GM19397 (cell line): Measurements from ENCODE around the gene ZNF70.
A peak's percentile ranks its signal among the peaks of the same experiment; 100 is the strongest.

ENCODE experiments used
- ATAC-seq: cut with Tn5 transposase; IDR thresholded peaks from one replicate; pipeline ENCODE4 v1.9.1; 2021; ENCODE audit warnings: mild to moderate bottlenecking, moderate library complexity; ENCODE audit not compliant: unreplicated experiment

The ZNF70 gene

DNA sequence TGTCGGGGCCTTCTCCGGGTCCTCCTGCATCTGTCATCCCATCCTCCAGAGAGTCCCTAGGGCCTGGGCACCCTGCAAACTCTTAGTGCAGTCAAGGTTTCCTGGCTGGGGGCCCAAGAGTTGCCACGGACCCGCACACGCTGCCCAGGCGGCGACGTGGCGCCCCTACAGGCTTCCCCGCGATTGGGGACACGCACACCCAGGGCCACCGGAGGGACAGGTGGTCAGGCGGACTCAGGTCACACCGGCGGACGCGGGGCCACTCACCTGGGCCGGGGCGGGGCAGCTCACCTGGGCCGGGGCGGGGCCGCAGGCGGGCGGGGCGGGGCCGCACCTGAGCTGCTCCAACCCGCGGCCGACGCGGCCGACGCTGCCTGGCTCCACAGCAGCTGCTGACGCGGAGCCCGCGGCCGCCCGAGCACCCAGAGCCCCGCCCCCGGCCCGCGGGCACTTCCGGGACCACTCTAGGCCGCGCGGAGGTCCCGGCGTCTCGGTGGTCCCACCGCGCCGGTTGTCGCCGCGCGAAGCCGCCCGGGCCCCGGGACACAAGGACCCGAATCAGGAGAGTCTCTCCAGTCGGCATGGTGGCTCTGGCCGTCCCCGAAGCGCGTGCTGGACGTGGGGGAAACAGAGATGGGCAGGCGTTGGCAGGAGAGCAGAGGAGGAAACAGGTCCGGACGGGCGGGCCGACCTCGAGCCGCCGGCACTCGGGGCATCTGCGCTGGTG lies at the start of gene ZNF70:
TSS of gene ZNF70 (minus strand) at position 399 of the 727 bp plus-strand sequence. CDS start 5,972 bp downstream, outside the sequence.
- ATAC-seq = peak; percentile 77

DNA sequence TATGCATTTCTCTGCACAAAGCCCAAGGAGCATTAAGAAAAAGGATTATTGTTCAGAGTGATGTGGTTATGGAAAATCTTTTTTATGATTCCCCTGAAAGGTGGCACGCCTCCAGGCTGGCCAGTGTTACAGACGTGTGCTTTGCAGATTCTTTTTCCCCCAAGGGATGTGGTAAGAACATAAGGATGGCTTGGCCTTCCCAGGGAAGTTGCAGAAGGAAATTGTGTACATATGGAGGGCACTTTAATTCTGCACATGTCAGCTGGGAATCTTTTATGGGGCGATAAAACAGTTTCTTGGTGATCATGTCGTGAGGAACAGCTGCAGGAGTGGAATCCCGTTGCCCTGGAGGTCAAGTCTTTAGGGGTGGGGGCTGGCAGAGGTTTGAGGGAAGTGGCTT lies 45.5 kb upstream of the ZNF70 start:
- ATAC-seq = no peak

DNA sequence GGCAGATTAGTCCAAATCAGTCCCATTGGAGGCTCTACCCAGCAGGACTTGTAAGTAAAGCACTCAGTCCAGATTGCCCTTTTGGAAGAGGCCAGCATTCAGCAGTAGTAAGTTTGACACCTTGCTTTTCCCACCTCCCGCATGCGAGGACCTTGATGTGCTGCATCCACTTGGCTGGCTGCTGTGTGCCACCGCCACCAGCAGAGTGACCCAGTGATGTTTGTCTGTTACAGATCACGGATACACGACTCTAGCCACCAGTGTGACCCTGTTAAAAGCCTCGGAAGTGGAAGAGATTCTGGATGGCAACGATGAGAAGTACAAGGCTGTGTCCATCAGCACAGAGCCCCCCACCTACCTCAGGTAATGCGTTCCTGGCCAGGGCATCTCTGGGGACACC lies 42.4 kb upstream of the ZNF70 start:
- no peak for ATAC-seq

GRCh38 chr22:23791738-23792645 lies 41.1 kb upstream of the ZNF70 start:
- no peak for ATAC-seq

DNA sequence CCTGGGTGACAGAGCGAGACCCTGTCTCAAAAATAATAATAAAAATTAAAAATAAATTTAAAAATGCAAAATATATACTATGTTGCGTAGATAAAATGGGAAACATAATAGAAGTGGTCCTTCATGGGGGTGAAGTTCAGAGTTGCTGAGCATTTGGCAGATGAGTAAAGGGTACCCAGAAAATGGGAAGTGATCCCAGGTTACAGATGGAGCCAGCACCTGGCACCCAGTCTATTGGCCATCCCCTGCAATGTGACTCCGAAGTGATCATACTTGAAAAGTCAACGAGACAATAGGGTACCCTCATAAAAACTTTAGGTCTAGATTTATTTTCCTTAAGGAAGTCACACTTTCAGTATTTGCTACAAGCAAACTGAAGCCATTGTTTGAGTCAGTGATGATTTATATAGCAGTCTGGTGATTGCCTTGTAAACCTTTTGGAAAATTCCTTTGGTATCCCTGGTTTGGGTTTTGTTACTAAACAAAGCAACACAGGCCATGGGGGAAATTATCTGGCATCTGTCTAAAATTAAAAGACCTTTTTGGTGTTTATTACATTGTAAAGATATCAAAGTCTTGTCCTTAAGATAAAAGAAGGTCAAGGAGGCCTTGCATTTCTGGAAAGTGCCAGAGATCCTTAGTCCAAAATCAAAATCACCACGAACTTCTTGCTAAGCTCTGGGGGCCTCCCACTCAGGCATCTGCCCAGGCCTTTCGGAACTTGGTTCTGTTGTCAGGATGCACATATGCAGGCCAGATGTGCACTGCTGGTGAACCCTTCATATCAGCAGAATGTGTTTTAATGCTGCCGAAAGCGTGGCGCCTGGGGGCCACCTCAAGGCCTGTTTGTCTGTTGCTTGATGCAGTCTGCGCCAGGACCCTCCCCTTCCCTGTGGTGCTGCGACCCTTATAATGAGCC lies 40.2 kb upstream of the ZNF70 start:
- ATAC-seq = no peak

GRCh38 chr22:23789638-23790037 lies 38.7 kb upstream of the ZNF70 start:
- ATAC-seq = no peak

GRCh38 chr22:23789121-23789520 lies 38.2 kb upstream of the ZNF70 start:
- ATAC-seq = no peak

GRCh38 chr22:23787910-23788309 lies 37.0 kb upstream of the ZNF70 start:
- no peak for ATAC-seq

GRCh38 chr22:23787600-23787896 lies 36.6 kb upstream of the ZNF70 start:
- peak; percentile 18 for ATAC-seq

GRCh38 chr22:23786752-23787599 lies 36.1 kb upstream of the ZNF70 start, which contains the start of gene SMARCB1:
TSS of gene SMARCB1 (plus strand) at chr22:23786966. CDS start at chr22:23787170, 204 bp downstream.
- peak; percentile 69 for ATAC-seq

DNA sequence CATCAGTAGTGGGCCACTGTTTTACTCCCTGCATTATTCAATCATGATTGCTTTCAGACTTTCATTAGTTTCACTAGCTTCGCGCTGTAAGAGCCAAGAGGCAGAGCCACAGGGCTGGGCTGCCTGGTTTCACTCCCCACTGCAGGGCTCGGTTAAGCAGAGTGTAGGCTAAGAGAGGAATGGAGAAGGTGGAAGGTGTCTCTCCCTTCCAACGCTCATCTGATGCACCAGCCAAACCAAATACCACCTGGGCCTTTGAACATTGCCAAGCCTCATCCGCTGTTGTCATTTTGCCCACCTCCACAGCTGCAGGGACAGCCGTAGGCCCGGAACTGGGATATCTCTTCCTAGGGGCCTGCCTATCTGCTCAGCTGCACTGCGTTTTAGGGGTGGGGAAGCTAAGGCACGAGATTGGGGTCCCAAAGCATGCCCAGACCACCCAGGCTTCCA lies 35.4 kb upstream of the ZNF70 start:
- ATAC-seq = no peak

DNA sequence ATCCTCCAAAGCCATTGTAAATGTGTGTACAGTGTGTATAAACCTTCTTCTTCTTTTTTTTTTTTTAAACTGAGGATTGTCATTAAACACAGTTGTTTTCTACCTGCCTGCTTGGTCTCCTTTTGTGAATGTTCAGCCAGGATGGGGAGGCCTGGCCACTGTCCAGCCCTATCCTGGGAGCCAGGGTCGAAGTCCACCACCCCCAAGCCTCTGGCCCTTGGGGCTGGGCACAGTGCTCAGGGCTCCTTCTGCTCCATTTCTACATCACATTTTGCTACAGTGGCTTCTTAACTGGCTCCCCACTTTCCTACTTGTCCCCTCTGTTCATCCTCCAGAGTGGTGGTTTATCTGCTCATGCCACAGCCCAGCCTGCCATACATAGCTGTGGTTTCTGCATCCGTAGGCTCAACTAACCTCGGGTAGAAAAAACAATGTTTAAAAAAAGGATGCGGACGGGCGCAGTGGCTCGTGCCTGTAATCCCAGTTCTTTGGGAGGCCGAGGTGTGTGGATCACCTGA lies 33.4 kb upstream of the ZNF70 start:
- ATAC-seq = no peak

DNA sequence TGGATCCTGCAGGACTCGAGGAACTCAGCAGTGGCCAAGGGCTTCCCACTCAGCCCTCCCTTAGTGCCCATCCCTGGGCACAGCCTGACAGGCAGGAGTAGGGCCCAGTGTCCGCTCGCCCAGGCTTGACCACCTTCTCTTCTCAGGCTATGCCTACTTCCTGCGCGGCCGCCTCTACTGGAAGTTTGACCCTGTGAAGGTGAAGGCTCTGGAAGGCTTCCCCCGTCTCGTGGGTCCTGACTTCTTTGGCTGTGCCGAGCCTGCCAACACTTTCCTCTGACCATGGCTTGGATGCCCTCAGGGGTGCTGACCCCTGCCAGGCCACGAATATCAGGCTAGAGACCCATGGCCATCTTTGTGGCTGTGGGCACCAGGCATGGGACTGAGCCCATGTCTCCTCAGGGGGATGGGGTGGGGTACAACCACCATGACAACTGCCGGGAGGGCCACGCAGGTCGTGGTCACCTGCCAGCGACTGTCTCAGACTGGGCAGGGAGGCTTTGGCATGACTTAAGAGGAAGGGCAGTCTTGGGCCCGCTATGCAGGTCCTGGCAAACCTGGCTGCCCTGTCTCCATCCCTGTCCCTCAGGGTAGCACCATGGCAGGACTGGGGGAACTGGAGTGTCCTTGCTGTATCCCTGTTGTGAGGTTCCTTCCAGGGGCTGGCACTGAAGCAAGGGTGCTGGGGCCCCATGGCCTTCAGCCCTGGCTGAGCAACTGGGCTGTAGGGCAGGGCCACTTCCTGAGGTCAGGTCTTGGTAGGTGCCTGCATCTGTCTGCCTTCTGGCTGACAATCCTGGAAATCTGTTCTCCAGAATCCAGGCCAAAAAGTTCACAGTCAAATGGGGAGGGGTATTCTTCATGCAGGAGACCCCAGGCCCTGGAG lies 32.6 kb upstream of the ZNF70 start:
- no peak for ATAC-seq

DNA sequence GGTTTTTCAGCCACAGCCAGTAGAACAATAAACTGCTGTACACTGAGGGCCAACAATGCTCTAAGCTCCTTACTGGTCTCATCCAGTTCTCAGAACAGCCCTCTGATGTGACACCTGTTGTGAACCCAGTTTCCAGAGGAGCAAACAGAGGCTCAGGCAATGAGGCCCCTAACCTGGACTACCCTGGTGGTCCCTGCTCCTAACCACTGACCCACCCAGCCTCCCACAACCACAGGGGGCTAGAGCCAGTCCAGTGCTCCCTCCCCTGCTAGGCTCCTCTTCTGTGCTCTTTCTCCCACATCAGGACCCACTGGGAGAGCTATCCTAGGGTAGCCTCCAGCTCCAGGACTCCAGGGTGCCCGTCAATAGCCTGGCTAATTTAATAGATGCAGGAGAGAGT lies 31.8 kb upstream of the ZNF70 start:
- no peak for ATAC-seq

GRCh38 chr22:23782252-23782651 lies 31.3 kb upstream of the ZNF70 start:
- no peak for ATAC-seq

- ATAC-seq = no peak
Observed at GRCh38 chr22:23781511-23782183, 30.7 kb upstream of the ZNF70 start.

DNA sequence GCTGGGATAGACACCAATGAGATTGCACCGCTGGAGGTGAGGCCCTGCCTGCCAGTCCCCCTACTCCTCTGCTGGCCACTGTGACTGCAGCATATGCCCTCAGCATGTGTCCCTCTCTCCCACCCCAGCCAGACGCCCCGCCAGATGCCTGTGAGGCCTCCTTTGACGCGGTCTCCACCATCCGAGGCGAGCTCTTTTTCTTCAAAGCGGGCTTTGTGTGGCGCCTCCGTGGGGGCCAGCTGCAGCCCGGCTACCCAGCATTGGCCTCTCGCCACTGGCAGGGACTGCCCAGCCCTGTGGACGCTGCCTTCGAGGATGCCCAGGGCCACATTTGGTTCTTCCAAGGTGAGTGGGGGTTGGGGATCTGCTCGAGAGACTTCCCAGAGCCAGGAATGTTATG lies 30.2 kb upstream of the ZNF70 start:
- no peak for ATAC-seq

DNA sequence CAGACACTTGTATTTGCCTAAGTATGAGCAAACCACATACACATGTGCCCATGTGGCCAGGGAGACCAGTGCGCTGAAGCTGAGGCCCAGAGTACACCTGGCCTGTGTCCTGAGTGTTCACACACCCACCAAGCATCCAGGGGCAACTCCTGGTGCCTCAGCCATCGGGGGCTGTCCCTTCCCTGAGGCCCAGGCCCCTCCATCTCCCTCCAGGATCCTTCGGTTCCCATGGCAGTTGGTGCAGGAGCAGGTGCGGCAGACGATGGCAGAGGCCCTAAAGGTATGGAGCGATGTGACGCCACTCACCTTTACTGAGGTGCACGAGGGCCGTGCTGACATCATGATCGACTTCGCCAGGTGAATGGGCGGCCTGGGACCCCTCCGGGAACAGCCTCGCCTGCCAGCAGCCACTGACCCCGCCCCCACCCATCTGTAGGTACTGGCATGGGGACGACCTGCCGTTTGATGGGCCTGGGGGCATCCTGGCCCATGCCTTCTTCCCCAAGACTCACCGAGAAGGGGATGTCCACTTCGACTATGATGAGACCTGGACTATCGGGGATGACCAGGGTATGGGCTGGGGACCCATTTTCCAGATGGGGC lies 29.3 kb upstream of the ZNF70 start:
- no peak for ATAC-seq
